Kidney (tissue), 14 donors: ENCODE data around the gene EPHB1. TPM values are rescaled to one million over a fixed set of nuclear protein-coding genes. Genes with fewer than 3 reads are reported as not detected.

ENCODE experiments used
- DNase-seq, 5 donors: peaks; one replicate each; pipeline ENCODE4 v3.0.0-alpha.2; 2013 to 2020
- FAIRE-seq: peaks from 2 replicates; lab custom pipeline; 2012; peaks lifted over from hg19 to GRCh38; lab: Jason Lieb, UNC
- H3K27ac ChIP-seq, 2 donors: one replicate each; pipeline ENCODE4 v1.7.0; 2013; ENCODE audit warnings: low read depth in 2 of 2, low read length in 2 of 2, inconsistent platforms in 1 of 2
- H3K27me3 ChIP-seq: one replicate; pipeline ENCODE4 v1.7.1; 2013; ENCODE audit warnings: low read length, inconsistent platforms; ENCODE audit not compliant: control insufficient read depth, insufficient read depth
- H3K36me3 ChIP-seq, 3 donors: one replicate each; pipeline versions ENCODE4 v1.7.0 to v1.7.1; 2013; ENCODE audit warnings: low read length in 3 of 3, control low read depth in 1 of 3, inconsistent platforms in 1 of 3; ENCODE audit not compliant: insufficient read depth in 3 of 3, control insufficient read depth in 2 of 3
- H3K4me1 ChIP-seq, 3 donors: one replicate each; pipeline versions ENCODE4 v1.7.0 to v1.7.1; 2013; ENCODE audit warnings: low read length in 3 of 3, inconsistent platforms in 1 of 3, low read depth in 1 of 3; ENCODE audit not compliant: control insufficient read depth in 2 of 3, insufficient read depth in 2 of 3
- H3K4me3 ChIP-seq, 3 donors: one replicate each; pipeline versions ENCODE4 v1.7.0 to v1.8.1; 2013; ENCODE audit warnings: low read length in 3 of 3, control low read depth in 1 of 3, inconsistent platforms in 1 of 3
- H3K9ac ChIP-seq, 3 donors: one replicate each; pipeline versions ENCODE4 v1.7.0 to v1.7.1; 2013; ENCODE audit warnings: low read length in 3 of 3, control low read depth in 1 of 3, inconsistent platforms in 1 of 3
- H3K9me3 ChIP-seq, 3 donors: one replicate each; pipeline versions ENCODE4 v1.7.0 to v1.7.1; 2013; ENCODE audit warnings: low read length in 3 of 3, control low read depth in 1 of 3, inconsistent platforms in 1 of 3; ENCODE audit not compliant: control insufficient read depth in 2 of 3, insufficient read depth in 1 of 3
- intact Hi-C: fragments of 100-400 bp; cut with DNase I; formaldehyde crosslinking; loops from one replicate; pipeline ENCODE4 v1.11.1; 2022
- polyA plus RNA-seq: library from polyadenylated mRNA; stranded (reverse); fragments of 350-450 nt; fragmentation: Illumina TruSeq; extraction: RNeasy Lipid Tissue Mini Kit (QIAGEN cat#74804); gene quantifications from one replicate; pipeline ENCODE4 v1.2.3, GENCODE V29; 2014; ENCODE audit warnings: low read depth, low replicate concordance; ENCODE audit not compliant: insufficient read depth
- total RNA-seq: library from RNA; stranded (reverse); fragmentation: NEBNext Ultra II Directional; extraction: Animal tissue kit (Norgen Biotek cat#: 25700); gene quantifications from one replicate; pipeline ENCODE4 v1.2.1, GENCODE V29; 2021
- TF ChIP-seq, protein P1 (sequence below): IDR thresholded peaks from 3 replicates; pipeline ENCODE4 v1.5.1; 2012; ENCODE audit warnings: mild to moderate bottlenecking, moderate library complexity, borderline replicate concordance; ENCODE audit not compliant: insufficient read depth; ENCODE audit errors: extremely low read depth
- donor health status: control.
- donor health status: control.
- donor health status: control.
- donor health status: control.
- donor health status: control.
- donor health status: DM: yes; HTN: yes; CAD: no.
- donor health status: Normal renal cell carcinoma (clear cell type).

Gene EPHB1
- total and polyA plus RNA-seq, 2 donors from 2014 or later = 0.39 to 3.2 TPM

DNA sequence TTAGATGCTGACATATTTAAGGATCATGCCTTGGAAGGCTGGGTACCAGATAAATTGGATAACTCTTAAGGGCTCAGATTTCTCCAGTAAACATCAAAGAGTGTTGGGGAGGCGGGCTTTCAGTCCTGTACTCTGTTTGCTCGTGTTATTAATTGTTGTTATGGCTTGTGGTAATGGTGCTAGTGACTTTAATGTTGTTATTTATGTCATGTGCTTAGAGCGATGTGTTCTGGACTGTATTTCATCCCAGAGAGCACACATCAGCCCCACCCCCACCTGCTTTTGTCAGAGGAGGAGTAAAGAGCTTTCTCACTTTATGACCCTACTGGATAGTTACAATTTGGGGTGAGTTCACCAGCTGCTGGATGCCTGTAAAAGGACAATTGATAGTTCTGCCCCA lies 386.3 kb downstream of the EPHB1 start:
- Histone ChIP-seq H3K27ac (no peak overlapping the region), H3K9ac (no peak overlapping the region), H3K9me3 (no peaks in the 10 kb centered on the region), H3K4me1 (no peaks in the 10 kb centered on the region), H3K36me3 (no peaks in the 10 kb centered on the region), H3K4me3 (no peak overlapping the region), H3K27me3 (no peaks in the 10 kb centered on the region)
- TF ChIP-seq, protein P1, sequence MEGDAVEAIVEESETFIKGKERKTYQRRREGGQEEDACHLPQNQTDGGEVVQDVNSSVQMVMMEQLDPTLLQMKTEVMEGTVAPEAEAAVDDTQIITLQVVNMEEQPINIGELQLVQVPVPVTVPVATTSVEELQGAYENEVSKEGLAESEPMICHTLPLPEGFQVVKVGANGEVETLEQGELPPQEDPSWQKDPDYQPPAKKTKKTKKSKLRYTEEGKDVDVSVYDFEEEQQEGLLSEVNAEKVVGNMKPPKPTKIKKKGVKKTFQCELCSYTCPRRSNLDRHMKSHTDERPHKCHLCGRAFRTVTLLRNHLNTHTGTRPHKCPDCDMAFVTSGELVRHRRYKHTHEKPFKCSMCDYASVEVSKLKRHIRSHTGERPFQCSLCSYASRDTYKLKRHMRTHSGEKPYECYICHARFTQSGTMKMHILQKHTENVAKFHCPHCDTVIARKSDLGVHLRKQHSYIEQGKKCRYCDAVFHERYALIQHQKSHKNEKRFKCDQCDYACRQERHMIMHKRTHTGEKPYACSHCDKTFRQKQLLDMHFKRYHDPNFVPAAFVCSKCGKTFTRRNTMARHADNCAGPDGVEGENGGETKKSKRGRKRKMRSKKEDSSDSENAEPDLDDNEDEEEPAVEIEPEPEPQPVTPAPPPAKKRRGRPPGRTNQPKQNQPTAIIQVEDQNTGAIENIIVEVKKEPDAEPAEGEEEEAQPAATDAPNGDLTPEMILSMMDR = no peak
- FAIRE-seq = no peak
- intact Hi-C loops = no loop called here
- DNase-seq = peak in 3 of 5 donors; percentile 36 to 56 (median 46)

DNA sequence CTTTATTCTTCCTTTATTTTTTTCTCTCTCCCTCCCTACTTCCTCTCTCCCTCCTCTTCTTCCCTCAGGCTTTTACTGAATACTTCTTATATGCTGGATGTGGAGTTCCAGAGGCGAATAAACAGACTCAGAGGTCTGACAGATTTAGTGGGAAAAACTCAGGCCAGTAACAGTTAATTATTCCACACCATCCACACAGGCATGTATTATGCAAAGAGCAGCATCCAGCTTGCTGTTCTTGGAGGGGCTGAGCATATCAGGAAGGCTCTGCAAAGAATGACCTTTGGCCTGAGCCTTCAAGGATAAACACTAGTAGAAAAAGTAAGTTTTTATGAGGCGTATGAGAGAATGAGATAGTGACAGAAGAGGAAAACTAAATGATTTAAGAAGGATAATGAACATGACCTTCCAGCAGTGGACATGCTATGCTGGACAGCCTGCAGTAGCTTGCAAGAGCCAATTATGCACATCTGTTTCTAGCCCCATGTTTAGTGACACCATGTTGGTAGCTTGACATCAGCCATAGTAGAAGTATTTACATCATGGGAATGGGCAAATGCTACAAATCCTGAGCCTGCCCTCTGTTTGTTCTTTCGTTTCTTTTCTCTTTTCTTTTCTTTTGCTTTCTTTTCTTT lies 387.4 kb downstream of the EPHB1 start:
- no peak overlapping the region for H3K4me3 ChIP-seq
- no peaks in the 10 kb centered on the region for H3K9me3 ChIP-seq
- no peaks in the 10 kb centered on the region for H3K4me1 ChIP-seq
- intact Hi-C loops = no loop called here
- H3K9ac ChIP-seq = no peak overlapping the region
- H3K27ac ChIP-seq = no peak overlapping the region
- TF ChIP-seq, protein P1 = no peak
- no peaks in the 10 kb centered on the region for H3K27me3 ChIP-seq
- no peak for FAIRE-seq
- peak in 3 of 5 donors; percentile 11 to 51 (median 37) for DNase-seq
- H3K36me3 ChIP-seq = no peaks in the 10 kb centered on the region

DNA sequence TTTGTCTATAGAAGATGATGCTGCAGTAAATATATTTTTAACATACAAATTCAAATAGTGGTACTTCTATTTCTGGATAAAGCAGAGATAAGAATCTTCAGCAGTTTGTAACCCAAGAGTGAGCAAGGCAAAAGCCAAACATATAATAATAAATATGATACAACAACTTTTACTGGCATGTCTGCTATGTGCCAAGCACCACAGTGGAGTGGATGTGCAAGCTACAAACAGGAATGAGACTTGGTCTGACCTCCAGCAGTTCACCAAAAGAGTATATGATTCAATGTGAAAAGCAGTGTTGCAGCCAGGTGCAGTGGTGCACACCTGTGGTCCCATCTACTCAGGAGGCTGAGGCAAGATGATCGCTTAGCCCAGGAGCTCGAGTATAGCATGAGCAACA lies 395.6 kb downstream of the EPHB1 start:
- Histone ChIP-seq H3K4me1 (no peaks in the 10 kb centered on the region), H3K36me3 (no peaks in the 10 kb centered on the region), H3K9ac (no peak overlapping the region), H3K27me3 (no peaks in the 10 kb centered on the region), H3K27ac (no peak overlapping the region), H3K9me3 (no peaks in the 10 kb centered on the region), H3K4me3 (no peak overlapping the region)
- FAIRE-seq (no peak), DNase-seq (no peak)
- TF ChIP-seq, protein P1 = no peak
- intact Hi-C loops = no loop called here
